ENCODE results near the gene RHOG.

- TF ChIP-seq CTCF (IDR thresholded peaks at IDR 0.05) (no peak), POLR2A (IDR thresholded peaks at IDR 0.05) (no peak)
These were observed 44.8 kb downstream of the RHOG start for GRCh38 chr11:3796002-3796311.
